ENCODE results near the gene SLC39A9.
"Not testable (repeated sequence)": the region's sequence is repeated elsewhere in the genome, so short reads cannot be mapped to it uniquely, and the experiment has no call there.

The SLC39A9 gene

DNA sequence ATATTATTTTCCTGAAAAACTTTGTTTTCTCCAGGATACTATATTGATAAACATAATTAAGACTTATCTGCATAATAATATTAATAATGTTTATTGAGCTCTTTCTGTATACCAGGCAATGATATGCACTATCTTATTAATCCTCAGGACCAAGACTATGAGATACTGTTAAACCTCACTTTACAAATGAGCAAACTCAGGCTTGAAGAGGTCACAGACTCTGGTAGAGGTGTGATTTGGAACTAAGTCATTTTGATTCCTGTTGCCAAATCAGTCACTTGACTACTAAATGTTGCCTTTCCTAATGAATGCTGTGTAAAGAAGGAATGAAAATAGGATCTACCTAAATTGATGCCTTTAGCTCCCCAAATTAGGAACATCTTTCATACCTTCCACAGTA is 7.3 kb downstream of the SLC39A9 start:
- DNase-seq (ENCODE audit: low spot score) = no peak
- TF ChIP-seq, protein P1, sequence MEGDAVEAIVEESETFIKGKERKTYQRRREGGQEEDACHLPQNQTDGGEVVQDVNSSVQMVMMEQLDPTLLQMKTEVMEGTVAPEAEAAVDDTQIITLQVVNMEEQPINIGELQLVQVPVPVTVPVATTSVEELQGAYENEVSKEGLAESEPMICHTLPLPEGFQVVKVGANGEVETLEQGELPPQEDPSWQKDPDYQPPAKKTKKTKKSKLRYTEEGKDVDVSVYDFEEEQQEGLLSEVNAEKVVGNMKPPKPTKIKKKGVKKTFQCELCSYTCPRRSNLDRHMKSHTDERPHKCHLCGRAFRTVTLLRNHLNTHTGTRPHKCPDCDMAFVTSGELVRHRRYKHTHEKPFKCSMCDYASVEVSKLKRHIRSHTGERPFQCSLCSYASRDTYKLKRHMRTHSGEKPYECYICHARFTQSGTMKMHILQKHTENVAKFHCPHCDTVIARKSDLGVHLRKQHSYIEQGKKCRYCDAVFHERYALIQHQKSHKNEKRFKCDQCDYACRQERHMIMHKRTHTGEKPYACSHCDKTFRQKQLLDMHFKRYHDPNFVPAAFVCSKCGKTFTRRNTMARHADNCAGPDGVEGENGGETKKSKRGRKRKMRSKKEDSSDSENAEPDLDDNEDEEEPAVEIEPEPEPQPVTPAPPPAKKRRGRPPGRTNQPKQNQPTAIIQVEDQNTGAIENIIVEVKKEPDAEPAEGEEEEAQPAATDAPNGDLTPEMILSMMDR (IDR thresholded peaks at IDR 0.05; ENCODE audit: borderline replicate concordance, control extremely low read depth, extremely low read depth, insufficient read depth, missing control alignments) = no peak
- in situ Hi-C loops (cut with MboI; ENCODE audit: low sequenced_read_pairs, unreplicated experiment) = no loop called here

DNA sequence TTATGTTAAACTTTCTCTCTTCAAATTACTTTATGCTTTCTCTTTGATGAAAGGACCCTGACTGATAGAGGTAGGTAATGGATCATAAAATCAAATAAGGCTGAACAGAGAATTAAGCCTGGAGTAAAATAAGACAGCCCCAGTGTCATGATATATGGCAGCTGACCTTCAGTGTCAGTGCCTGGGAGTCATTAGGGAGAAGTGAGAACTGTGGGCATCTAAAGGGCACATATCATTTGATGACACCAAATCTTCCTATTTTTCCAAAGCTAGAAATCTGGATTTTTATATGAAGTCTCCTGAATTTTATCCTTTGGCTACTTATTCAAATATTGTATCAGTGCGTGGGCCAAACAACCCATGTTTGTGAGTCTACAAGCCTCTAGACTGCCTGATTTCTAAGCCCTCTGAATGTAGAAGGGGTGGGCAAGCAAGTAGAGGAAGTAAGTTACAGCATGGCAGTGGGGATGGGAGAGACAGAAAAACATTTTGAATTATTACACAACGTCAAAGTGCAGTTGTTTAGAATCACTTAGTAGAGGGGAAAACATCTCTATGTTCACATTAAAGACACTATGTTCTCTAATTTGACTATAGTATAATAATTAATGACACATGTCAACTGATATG is 10.0 kb downstream of the SLC39A9 start:
- TF ChIP-seq, protein P1 (IDR thresholded peaks at IDR 0.05; ENCODE audit: borderline replicate concordance, control extremely low read depth, extremely low read depth, insufficient read depth, missing control alignments) = no peak
- in situ Hi-C loops (cut with MboI; ENCODE audit: low sequenced_read_pairs, unreplicated experiment) = no loop called here
- DNase-seq (ENCODE audit: low spot score) = no peak

DNA sequence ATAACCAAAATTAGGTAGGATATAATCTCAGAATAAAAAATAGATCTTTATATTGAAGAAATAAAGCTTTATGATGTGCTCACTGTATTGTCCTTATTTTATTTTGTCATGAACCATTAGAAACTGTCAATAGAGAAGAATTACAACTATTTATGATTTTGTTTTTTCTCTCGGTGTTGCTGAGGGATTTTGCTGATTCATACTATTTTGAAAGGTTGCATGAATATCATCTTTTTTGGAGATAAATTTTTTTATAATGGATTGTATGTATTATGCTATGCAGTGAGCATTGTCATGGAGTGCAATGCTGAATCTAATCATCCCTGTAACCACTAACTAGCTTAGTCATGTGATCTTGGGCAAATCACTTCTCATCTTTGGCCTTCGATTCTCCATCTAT is 15.0 kb downstream of the SLC39A9 start:
- TF ChIP-seq, protein P1 (IDR thresholded peaks at IDR 0.05; ENCODE audit: borderline replicate concordance, control extremely low read depth, extremely low read depth, insufficient read depth, missing control alignments) = no peak
- in situ Hi-C loops (cut with MboI; ENCODE audit: low sequenced_read_pairs, unreplicated experiment) = no loop called here
- DNase-seq (ENCODE audit: low spot score) = no peak

DNA sequence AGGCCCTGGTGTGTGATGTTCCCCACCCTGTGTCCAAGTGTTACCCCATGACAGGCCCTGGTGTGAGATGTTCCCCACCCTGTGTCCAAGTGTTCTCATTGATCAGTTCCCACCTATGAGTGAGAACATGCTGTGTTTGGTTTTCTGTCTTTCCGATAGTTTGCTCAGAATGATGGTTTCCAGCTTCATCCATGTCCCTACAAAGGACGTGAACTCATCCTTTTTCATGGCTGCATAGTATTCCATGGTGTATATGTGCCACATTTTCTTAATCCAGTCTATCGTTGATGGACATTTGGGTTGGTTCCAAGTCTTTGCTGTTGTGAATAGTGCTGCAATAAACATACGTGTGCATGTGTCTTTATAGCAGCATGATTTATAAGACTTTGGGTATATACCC is 17.6 kb downstream of the SLC39A9 start:
- DNase-seq (ENCODE audit: low spot score); in situ Hi-C loops (cut with MboI; ENCODE audit: low sequenced_read_pairs, unreplicated experiment): not testable (repeated sequence)

DNA sequence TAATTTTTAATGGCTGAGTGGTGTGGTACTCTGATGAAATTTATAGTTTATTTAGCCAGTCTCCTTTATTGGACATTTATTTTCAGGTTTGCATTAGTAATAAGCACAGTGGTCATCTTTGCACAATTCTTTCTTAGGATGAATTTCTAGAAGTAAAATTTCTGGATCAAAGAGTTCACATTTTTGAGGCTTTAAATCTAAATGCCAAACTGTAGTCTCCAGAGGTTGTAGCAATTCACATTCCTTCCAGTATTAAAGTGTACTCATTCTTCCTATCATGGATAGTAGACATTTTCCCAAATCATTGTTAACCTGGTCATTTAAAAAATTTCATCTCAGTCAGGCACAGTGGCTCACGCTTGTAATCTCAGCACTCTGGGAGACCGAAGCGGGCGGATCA is 24.8 kb downstream of the SLC39A9 start:
- TF ChIP-seq, protein P1 (IDR thresholded peaks at IDR 0.05; ENCODE audit: borderline replicate concordance, control extremely low read depth, extremely low read depth, insufficient read depth, missing control alignments) = no peak
- in situ Hi-C loops (cut with MboI; ENCODE audit: low sequenced_read_pairs, unreplicated experiment) = no loop called here

DNA sequence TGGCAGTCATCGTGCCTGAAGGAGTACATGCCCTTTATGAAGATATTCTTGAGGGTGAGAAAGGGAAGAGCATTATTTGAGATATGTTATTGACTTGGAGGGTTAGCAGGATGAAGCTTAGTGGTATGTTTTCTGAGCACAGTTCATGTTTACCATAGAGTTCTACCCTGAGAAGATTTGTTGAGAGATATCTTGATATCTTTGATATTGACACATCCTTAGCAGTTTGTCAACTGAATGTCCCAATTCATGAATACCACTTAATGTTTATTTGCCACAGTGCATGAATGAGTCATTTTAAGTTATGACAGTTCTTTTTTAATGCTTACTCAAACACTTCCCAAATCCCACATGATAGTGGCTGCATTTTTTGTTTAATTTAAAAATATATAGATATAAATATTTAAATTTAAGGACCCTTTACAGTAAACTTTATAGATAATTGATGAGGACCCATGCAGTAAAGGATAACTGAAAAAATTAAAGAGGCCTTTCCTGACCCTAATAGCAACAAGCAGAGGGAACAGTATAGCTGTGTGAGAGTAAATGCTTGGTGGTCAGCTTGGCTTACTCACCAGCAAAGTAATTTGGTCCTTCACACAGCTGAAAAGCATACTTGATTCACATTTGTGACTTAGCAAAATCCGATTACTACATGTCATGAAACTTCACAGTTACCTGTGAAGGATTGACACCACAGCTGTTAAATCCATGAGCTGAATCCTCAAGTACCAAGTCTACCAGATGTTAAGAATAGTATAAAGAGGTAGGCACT is 25.8 kb downstream of the SLC39A9 start:
- in situ Hi-C loops (cut with MboI; ENCODE audit: low sequenced_read_pairs, unreplicated experiment) = no loop called here
- DNase-seq (ENCODE audit: low spot score) = no peak
- TF ChIP-seq, protein P1 (IDR thresholded peaks at IDR 0.05; ENCODE audit: borderline replicate concordance, control extremely low read depth, extremely low read depth, insufficient read depth, missing control alignments) = no peak

More for the DNA sequence above, 24.8 kb downstream of the SLC39A9 start:
- DNase-seq (ENCODE audit: low spot score) = no peak

DNA sequence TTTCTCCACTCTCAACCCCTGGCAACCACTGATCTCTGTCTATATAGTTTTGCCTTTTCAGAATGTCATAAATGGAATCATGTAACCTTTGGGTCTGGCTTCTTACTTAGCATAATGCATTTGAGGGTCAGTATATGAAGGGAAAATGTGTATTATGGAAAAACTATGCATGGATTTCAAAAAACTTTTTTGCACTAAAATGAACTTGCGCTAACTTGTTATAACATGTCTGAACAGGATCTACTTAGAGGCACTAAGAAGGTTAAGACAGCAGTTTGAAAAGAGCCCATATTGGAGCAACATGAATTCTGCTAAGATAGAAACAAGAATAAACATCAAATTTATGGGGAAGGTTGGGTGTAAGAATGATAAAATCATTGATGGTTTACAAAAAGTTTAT is 29.1 kb downstream of the SLC39A9 start:
- in situ Hi-C loops (cut with MboI; ENCODE audit: low sequenced_read_pairs, unreplicated experiment) = no loop called here
- TF ChIP-seq, protein P1 (IDR thresholded peaks at IDR 0.05; ENCODE audit: borderline replicate concordance, control extremely low read depth, extremely low read depth, insufficient read depth, missing control alignments) = no peak
- no peak for DNase-seq (ENCODE audit: low spot score)
